Endothelial cell of umbilical vein (primary cell): ENCODE data around the gene SYNE3. TPM values are rescaled to one million over a fixed set of nuclear protein-coding genes. Genes with fewer than 3 reads are reported as not detected.

Source experiments
- BruUV-seq: library from RNA; stranded (reverse); fragments of 400-500 nt; replicated peaks from 2 replicates; lab custom pipeline; 2021; lab: Mats Ljungman, UMichigan
- CTCF ChIA-PET: fragments of 300-600, 350-600 bp; sonication (Branson Sonifier 250); formaldehyde crosslinking; loops from one replicate; lab custom pipeline; 2021; ENCODE audit warnings: antibody characterized with exemption, inconsistent platforms; lab: Charles Lee
- POLR2A ChIA-PET: fragments of 300-600, 350-600 bp; sonication (Branson Sonifier 250); formaldehyde crosslinking; loops from one replicate; lab custom pipeline; 2021; ENCODE audit warnings: antibody characterized with exemption, inconsistent platforms; lab: Charles Lee
- DNase-seq: peaks from one replicate; pipeline ENCODE4 v3.0.0-alpha.2; 2011; ENCODE audit warnings: low read depth, low spot score
- FAIRE-seq: peaks from 2 replicates; lab custom pipeline; 2011; peaks lifted over from hg19 to GRCh38; lab: Jason Lieb, UNC
- H2AFZ ChIP-seq: 2 replicates; pipeline ENCODE4 v1.6.0; 2012; ENCODE audit warnings: low read depth, low read length, control low read depth, inconsistent platforms
- H3K27ac ChIP-seq: 2 replicates; pipeline ENCODE4 v1.5.1; 2011; ENCODE audit warnings: low read depth, mild to moderate bottlenecking, control low read depth, low read length, moderate library complexity; ENCODE audit not compliant: insufficient read depth
- H3K27me3 ChIP-seq, 2 experiments: 2 replicates each; pipeline versions ENCODE4 v1.6.0 to v1.6.1; 2011; ENCODE audit warnings: low read length in 2 of 2, mixed read lengths in 1 of 2; ENCODE audit not compliant: control insufficient read depth in 2 of 2, insufficient read depth in 2 of 2
- H3K36me3 ChIP-seq, 2 experiments: 2 replicates in 1 of 2; 3 replicates in 1 of 2; pipeline ENCODE4 v1.5.1; 2011; ENCODE audit warnings: low read length in 2 of 2, mild to moderate bottlenecking in 1 of 2, moderate library complexity in 1 of 2; ENCODE audit not compliant: control insufficient read depth in 2 of 2, insufficient read depth in 2 of 2; ENCODE audit errors: extremely low read depth in 1 of 2
- H3K4me1 ChIP-seq: 3 replicates; pipeline ENCODE4 v1.5.1; 2011; ENCODE audit warnings: mild to moderate bottlenecking, low read length; ENCODE audit not compliant: control insufficient read depth, insufficient read depth; ENCODE audit errors: extremely low read depth
- H3K4me2 ChIP-seq: 2 replicates; pipeline ENCODE4 v1.6.1; 2011; ENCODE audit warnings: low read length, control low read depth, mixed read lengths; ENCODE audit not compliant: insufficient read depth
- H3K4me3 ChIP-seq, 3 experiments: fragments of 200-600 bp in 1 of 3; sonication (generic), shearing (Covaris generic) in 1 of 3; replicated peaks in 1 of 3; 2 replicates each; pipeline ENCODE4 v1.5.1; 2011 to 2016; ENCODE audit warnings: control low read depth in 3 of 3, low read length in 3 of 3, mild to moderate bottlenecking in 2 of 3, inconsistent platforms in 1 of 3, low read depth in 1 of 3, moderate library complexity in 1 of 3; ENCODE audit not compliant: insufficient read depth in 1 of 3
- H3K79me2 ChIP-seq: 2 replicates; pipeline ENCODE4 v1.6.0; 2012; ENCODE audit warnings: low read length, inconsistent platforms; ENCODE audit not compliant: control insufficient read depth, insufficient read depth
- H3K9ac ChIP-seq: replicated peaks from 2 replicates; pipeline ENCODE3; 2011; ENCODE audit warnings: low read length, control low read depth; ENCODE audit not compliant: insufficient read depth; ENCODE audit errors: extremely low read depth
- H3K9me1 ChIP-seq: replicated peaks from 3 replicates; pipeline ENCODE4 v1.6.0; 2011; ENCODE audit warnings: mild to moderate bottlenecking, low read length; ENCODE audit not compliant: control insufficient read depth, insufficient read depth; ENCODE audit errors: extremely low read depth
- H3K9me3 ChIP-seq: replicated peaks from 2 replicates; pipeline ENCODE4 v1.5.1; 2012; ENCODE audit warnings: low read length, inconsistent platforms; ENCODE audit not compliant: control insufficient read depth, insufficient read depth
- H4K20me1 ChIP-seq: replicated peaks from 2 replicates; pipeline ENCODE3; 2011; ENCODE audit warnings: mild to moderate bottlenecking, low read length; ENCODE audit not compliant: control insufficient read depth, insufficient read depth; ENCODE audit errors: extremely low read depth
- EZH2 ChIP-seq: IDR thresholded peaks from 2 replicates; pipeline ENCODE4 v1.6.1; 2012; ENCODE audit warnings: borderline replicate concordance, low read depth, mild to moderate bottlenecking, moderate library complexity, low read length, inconsistent platforms; ENCODE audit not compliant: severe bottlenecking
- FOS ChIP-seq: IDR thresholded peaks from 2 replicates; pipeline ENCODE4 v1.6.1; 2011; ENCODE audit warnings: mild to moderate bottlenecking, low read length, moderate library complexity, borderline replicate concordance; ENCODE audit not compliant: insufficient read depth
- GATA2 ChIP-seq: IDR thresholded peaks from 2 replicates; pipeline ENCODE4 v1.7.0; 2011; ENCODE audit warnings: low read depth, mild to moderate bottlenecking, moderate library complexity, mixed read lengths, low read length; ENCODE audit not compliant: insufficient read length, insufficient read depth
- JUN ChIP-seq: IDR thresholded peaks from 2 replicates; pipeline ENCODE4 v1.6.1; 2011; ENCODE audit warnings: borderline replicate concordance, low read depth; ENCODE audit not compliant: insufficient read length, insufficient read depth
- MAX ChIP-seq: IDR thresholded peaks from 2 replicates; pipeline ENCODE4 v1.6.1; 2011; ENCODE audit not compliant: insufficient read depth, insufficient read length
- MYC ChIP-seq: IDR thresholded peaks from one replicate; pipeline ENCODE4 v1.6.1; 2011; ENCODE audit warnings: mild to moderate bottlenecking, low read depth, low read length
- POLR2A ChIP-seq: IDR thresholded peaks from 2 replicates; pipeline ENCODE4 v1.6.1; 2012; ENCODE audit warnings: low read depth, mild to moderate bottlenecking, control low read depth, low read length
- POLR2AphosphoS5 ChIP-seq: IDR thresholded peaks from 2 replicates; pipeline ENCODE4 v1.6.1; 2012; ENCODE audit warnings: low read depth, mild to moderate bottlenecking, control low read depth, low read length, moderate library complexity; ENCODE audit not compliant: insufficient read depth
- dilution Hi-C: fragments of 300-500 bp; cut with MboI; formaldehyde crosslinking; loops from one replicate; pipeline ENCODE4 v1.15.0; 2019; ENCODE audit warnings: low sequenced_read_pairs; ENCODE audit not compliant: extremely low pct_ligation_motif_present
- intact Hi-C: fragments of 100-400 bp; cut with micrococcal nuclease; formaldehyde crosslinking; loops from one replicate; pipeline ENCODE4 v1.10.0; 2022
- polyA plus RNA-seq, 4 experiments: library from polyadenylated mRNA; depleted of rRNA in 3 of 4; stranded (reverse) in 3 of 4; unstranded in 1 of 4; fragments of >200 nt; gene quantifications; 2 replicates each; pipeline versions ENCODE4 v1.2.1 to v1.2.3, GENCODE V29; 2011 to 2012; ENCODE audit warnings: missing spikeins in 1 of 4
- total RNA-seq: library from RNA; stranded (reverse); gene quantifications from 2 replicates; pipeline ENCODE4 v1.2.3, GENCODE V29; 2021
- TF ChIP-seq, protein P1 (sequence below), 2 donors: IDR thresholded peaks; 1 replicate in 1 of 2; 2 replicates in 1 of 2; pipeline ENCODE4 v1.5.1; 2011; ENCODE audit warnings: low read length in 2 of 2, mild to moderate bottlenecking in 2 of 2, moderate library complexity in 2 of 2, control low read depth in 1 of 2, inconsistent platforms in 1 of 2, low read depth in 1 of 2; ENCODE audit not compliant: insufficient read depth in 1 of 2; ENCODE audit errors: extremely low read depth in 1 of 2

SYNE3 gene
- total and polyA plus RNA-seq, 2 donors (not counting 3 experiments of a cell fraction or from before 2014, with no cell fraction given): 3.0 to 18.8 TPM

- POLR2A ChIA-PET: no interaction called here
- Histone ChIP-seq H3K4me1 (peaks cover 13% of the 10 kb centered on the region), H3K9ac (no peak overlapping the region), H3K9me1 (no peaks in the 10 kb centered on the region), H4K20me1 (no peaks in the 10 kb centered on the region), H3K27me3 (no peaks in the 10 kb centered on the region), H3K79me2 (peaks cover 2% of the 10 kb centered on the region), H3K36me3 (peaks cover 0 to 2% of the 10 kb centered on the region in 2 experiments), H2AFZ (no peak overlapping the region), H3K4me2 (no peak overlapping the region), H3K27ac (no peak overlapping the region), H3K9me3 (no peaks in the 10 kb centered on the region), H3K4me3 (no peak overlapping the region)
- CTCF ChIA-PET: interaction anchor here (0.8 to 2.5 kb wide), 3 partner anchors 16 to 48 kb away, joined by 3 to 12 read pairs (median 4); partner anchors contain the start of gene SYNE3
- FAIRE-seq: no peak
- TF ChIP-seq, protein P1, sequence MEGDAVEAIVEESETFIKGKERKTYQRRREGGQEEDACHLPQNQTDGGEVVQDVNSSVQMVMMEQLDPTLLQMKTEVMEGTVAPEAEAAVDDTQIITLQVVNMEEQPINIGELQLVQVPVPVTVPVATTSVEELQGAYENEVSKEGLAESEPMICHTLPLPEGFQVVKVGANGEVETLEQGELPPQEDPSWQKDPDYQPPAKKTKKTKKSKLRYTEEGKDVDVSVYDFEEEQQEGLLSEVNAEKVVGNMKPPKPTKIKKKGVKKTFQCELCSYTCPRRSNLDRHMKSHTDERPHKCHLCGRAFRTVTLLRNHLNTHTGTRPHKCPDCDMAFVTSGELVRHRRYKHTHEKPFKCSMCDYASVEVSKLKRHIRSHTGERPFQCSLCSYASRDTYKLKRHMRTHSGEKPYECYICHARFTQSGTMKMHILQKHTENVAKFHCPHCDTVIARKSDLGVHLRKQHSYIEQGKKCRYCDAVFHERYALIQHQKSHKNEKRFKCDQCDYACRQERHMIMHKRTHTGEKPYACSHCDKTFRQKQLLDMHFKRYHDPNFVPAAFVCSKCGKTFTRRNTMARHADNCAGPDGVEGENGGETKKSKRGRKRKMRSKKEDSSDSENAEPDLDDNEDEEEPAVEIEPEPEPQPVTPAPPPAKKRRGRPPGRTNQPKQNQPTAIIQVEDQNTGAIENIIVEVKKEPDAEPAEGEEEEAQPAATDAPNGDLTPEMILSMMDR (IDR thresholded peaks at IDR 0.05; ENCODE audit: extremely low read depth in 1 of 2, insufficient read depth in 1 of 2, low read depth in 1 of 2, low read length in 2 of 2): no peak
- no peak for TF ChIP-seq GATA2
- TF ChIP-seq MYC: no peak
- no peak for TF ChIP-seq POLR2A
- TF ChIP-seq EZH2: no peak
- no peak for TF ChIP-seq JUN
- TF ChIP-seq MAX: no peak
- TF ChIP-seq POLR2AphosphoS5: no peak
- no peak for TF ChIP-seq FOS
- intact Hi-C loops (no loop called here), dilution Hi-C loops (no loop called here)
- no peak for DNase-seq
- no TSS peak for BruUV-seq
Measured at GRCh38 chr14:95479494-95479893, 37.0 kb downstream of the SYNE3 start.
